ENCODE measurements around the gene SNCA.

SNCA gene

DNA sequence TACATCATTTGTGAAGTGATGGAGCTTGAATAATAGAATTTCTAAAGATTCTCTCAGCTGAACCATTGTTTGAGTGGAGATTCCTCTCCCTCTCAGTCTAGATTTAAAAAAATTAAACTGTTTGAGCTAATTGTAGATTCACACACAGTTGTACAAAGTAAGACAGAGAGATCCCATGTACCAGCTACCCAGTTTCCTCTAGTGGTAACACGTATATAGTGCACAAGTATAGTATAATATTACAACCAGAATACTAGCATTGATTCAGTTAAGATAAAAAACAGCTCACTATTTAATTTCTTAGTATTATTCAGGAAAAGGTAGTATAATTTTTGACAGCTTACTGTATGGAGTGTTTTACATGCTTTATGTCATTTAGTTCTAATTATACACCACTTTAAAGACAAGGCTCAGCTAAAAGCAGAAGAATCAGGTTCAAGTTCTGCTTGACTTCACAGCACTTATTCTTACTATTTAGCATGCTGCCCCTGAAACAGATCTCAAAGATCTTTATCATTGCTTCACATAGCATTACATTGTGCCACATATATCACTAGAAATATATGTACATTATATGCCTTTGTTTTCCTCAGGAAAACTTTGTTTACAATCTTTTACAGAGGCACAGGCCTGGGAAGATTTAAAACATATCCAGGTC, 136.1 kb downstream of the SNCA start:
- no peaks in the 10 kb centered on the region for H3K9me3 ChIP-seq (replicated peaks in 1 of 11)
- no peaks in the 10 kb centered on the region for H3K27me3 ChIP-seq
- no peak overlapping the region for H3K9ac ChIP-seq
- no peak for TF ChIP-seq Cebpa-rat (IDR thresholded peaks at IDR 0.05)
- no peak overlapping the region for H3K4me3 ChIP-seq
- H3K27ac ChIP-seq, result no peak overlapping the region
- no peaks in the 10 kb centered on the region for H4K20me1 ChIP-seq
- no peaks in the 10 kb centered on the region for H3K36me3 ChIP-seq
- H3K4me2 ChIP-seq, result no peak overlapping the region
- no peaks in the 10 kb centered on the region for H3K4me1 ChIP-seq

DNA sequence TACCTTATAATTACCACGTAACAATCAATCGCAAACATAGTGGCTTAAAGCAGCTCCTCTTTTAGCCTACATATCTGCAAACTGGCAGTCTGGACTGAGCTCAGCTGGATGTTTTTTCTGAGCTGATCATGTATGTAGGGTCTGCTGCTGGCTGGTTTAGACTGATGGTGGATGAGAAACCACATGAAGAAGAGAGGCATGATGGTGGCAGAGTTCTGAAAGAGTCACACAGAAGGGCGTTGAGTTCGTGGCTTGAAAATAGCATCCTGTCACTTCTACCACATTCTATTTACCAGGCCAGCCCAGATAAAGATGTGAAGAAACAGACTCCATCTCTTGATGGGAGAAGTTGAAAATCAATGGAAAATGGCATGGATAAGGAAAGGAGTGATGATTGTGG, 151.3 kb downstream of the SNCA start:
- no peak overlapping the region for H3K27ac ChIP-seq

DNA sequence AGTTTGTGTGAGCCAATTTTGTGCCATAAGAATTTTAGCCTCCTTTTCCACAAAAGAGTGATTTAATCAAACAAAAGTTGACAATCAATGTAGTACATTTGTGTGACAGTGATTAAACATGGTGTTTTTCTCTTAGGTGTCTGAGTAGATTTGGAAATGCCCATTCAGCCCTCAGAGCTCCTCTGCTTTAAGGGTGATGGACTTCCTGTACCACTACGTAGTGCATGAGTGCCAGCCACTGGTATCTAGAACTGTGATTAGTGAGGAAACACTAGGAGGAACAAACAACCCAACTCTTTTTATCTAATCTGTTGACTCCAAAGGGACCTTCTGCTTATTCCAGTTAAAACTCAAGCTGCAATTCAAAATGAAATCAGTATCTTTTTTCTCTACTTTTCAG, 151.7 kb downstream of the SNCA start:
- no peaks in the 10 kb centered on the region for H3K4me1 ChIP-seq
- TF ChIP-seq Cebpa-rat (IDR thresholded peaks at IDR 0.05), result no peak
- H4K20me1 ChIP-seq, result no peaks in the 10 kb centered on the region
- no peak overlapping the region for H3K4me2 ChIP-seq
- no peaks in the 10 kb centered on the region for H3K36me3 ChIP-seq
- no peak overlapping the region for H3K9ac ChIP-seq
- H3K9me3 ChIP-seq (replicated peaks in 1 of 11), result peaks cover 0 to 5% (median 0%) of the 10 kb centered on the region in 11 experiments; a peak in 1 of 22 replicates
- H3K4me3 ChIP-seq, result no peak overlapping the region
- H3K27ac ChIP-seq, result no peak overlapping the region
- H3K27me3 ChIP-seq, result no peaks in the 10 kb centered on the region

More for the DNA sequence above, 151.3 kb downstream of the SNCA start:
- H4K20me1 ChIP-seq, result no peaks in the 10 kb centered on the region
- H3K9me3 ChIP-seq (replicated peaks in 1 of 11), result peaks cover 0 to 5% (median 0%) of the 10 kb centered on the region in 11 experiments; a peak in 1 of 22 replicates
- no peak overlapping the region for H3K9ac ChIP-seq
- no peak for TF ChIP-seq Cebpa-rat (IDR thresholded peaks at IDR 0.05)
- no peaks in the 10 kb centered on the region for H3K4me1 ChIP-seq
- no peaks in the 10 kb centered on the region for H3K36me3 ChIP-seq
- no peak overlapping the region for H3K4me2 ChIP-seq
- no peak overlapping the region for H3K4me3 ChIP-seq
- no peaks in the 10 kb centered on the region for H3K27me3 ChIP-seq

DNA sequence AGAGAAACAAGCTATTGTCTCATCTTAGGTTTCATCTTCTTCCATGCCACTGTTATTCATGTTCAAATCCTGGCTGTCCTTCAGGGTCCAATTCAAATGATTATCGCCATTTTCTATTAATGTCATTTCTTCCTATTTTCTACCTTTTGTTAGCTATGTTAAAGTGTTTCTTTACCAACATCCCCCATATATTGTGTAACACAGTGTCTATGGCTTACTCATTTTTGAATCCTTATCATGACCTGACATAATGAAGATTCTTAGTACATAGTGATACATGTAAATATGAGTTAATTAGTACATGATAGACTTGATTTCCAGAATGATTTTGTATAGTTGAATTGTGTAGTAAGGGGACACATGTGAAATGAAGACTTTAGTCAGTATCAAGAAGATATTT, 152.4 kb downstream of the SNCA start:
- H3K4me2 ChIP-seq, result no peak overlapping the region
- no peaks in the 10 kb centered on the region for H3K36me3 ChIP-seq
- no peak overlapping the region for H3K9ac ChIP-seq
- no peak for TF ChIP-seq Cebpa-rat (IDR thresholded peaks at IDR 0.05)
- no peaks in the 10 kb centered on the region for H4K20me1 ChIP-seq
- H3K4me3 ChIP-seq, result no peak overlapping the region
- no peak overlapping the region for H3K27ac ChIP-seq
- H3K9me3 ChIP-seq (replicated peaks in 1 of 11), result peaks cover 0 to 8% (median 0%) of the 10 kb centered on the region in 11 experiments; a peak in 2 of 22 replicates
- no peaks in the 10 kb centered on the region for H3K4me1 ChIP-seq
- no peaks in the 10 kb centered on the region for H3K27me3 ChIP-seq

DNA sequence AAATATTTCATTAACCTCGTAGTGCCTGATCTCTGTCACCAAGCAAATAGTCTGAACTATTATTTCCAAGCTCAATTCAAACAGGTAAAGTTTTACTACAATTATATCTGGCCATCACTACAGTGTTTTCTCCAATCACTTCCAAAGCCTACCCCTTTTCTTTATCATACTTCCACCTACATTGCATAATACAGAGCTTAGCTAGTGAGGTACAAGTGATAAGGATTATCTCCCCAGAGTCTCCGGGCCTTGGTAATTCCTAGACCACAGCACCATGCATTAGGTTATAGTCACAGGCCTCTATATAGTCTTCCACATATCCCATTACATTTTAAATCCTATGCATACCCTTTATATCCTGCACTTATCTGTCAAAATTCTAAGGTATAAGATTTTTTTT, 154.2 kb downstream of the SNCA start:
- H3K36me3 ChIP-seq, result no peaks in the 10 kb centered on the region
- no peaks in the 10 kb centered on the region for H3K4me1 ChIP-seq
- TF ChIP-seq Cebpa-rat (IDR thresholded peaks at IDR 0.05), result no peak
- H3K4me2 ChIP-seq, result no peak overlapping the region
- H3K9me3 ChIP-seq (replicated peaks in 1 of 11), result peaks cover 0 to 7% (median 0%) of the 10 kb centered on the region in 11 experiments; a peak in 1 of 22 replicates
- no peak overlapping the region for H3K4me3 ChIP-seq
- H3K9ac ChIP-seq, result no peak overlapping the region
- no peaks in the 10 kb centered on the region for H3K27me3 ChIP-seq
- H3K27ac ChIP-seq, result no peak overlapping the region
- H4K20me1 ChIP-seq, result no peaks in the 10 kb centered on the region

DNA sequence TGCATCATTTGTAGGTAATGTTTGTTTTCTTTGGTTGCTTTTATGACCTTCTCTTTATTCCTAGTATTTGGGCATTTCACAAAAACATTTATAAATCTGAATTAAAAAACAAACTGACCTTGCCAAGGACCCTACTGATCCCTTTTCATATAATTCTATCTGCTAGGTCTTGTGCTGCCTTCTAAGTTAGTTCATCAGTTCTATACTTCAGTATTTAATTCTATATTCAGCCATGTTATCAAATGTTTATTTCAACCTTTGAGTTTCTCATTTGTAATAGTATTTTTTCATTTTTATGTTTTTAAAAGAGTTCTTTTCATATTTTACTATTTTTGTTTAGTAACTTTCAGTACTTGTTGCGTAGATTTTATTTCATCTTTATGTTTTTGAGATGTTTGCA, 155.3 kb downstream of the SNCA start:
- H4K20me1 ChIP-seq, result no peaks in the 10 kb centered on the region
- no peak overlapping the region for H3K9ac ChIP-seq
- H3K36me3 ChIP-seq, result no peaks in the 10 kb centered on the region
- no peaks in the 10 kb centered on the region for H3K4me1 ChIP-seq
- no peak overlapping the region for H3K4me2 ChIP-seq
- no peak overlapping the region for H3K27ac ChIP-seq
- no peak for TF ChIP-seq Cebpa-rat (IDR thresholded peaks at IDR 0.05)
- H3K27me3 ChIP-seq, result no peaks in the 10 kb centered on the region
- H3K9me3 ChIP-seq (replicated peaks in 1 of 11), result peaks cover 0 to 15% (median 6%) of the 10 kb centered on the region in 11 experiments; a peak in 10 of 22 replicates
- no peak overlapping the region for H3K4me3 ChIP-seq

DNA sequence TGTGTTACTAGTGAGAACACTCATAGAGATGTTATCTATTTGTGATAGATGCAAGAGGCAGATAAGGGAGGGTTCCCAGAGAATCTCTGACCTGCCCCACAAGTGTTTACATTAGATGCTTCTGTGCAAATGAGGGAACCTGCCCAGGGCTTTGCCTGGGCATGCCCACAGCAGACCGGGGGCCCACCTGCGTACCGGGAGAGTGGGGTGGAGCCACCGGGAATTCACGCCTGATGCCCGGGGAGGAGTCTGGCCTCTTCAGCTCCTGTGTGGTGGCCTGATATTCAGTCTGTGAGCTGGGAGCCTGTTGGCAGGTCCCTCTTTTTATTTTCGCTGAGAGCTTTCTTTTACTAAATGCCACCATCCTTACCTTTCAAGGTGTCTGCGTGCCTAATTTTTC, 155.7 kb downstream of the SNCA start:
- Histone ChIP-seq H3K9me3 (replicated peaks in 1 of 11) (peaks cover 0 to 18% (median 9%) of the 10 kb centered on the region in 11 experiments; a peak in 10 of 22 replicates), H4K20me1 (no peaks in the 10 kb centered on the region), H3K27ac (no peak overlapping the region), H3K4me1 (no peaks in the 10 kb centered on the region), H3K4me2 (no peak overlapping the region), H3K9ac (no peak overlapping the region), H3K36me3 (no peaks in the 10 kb centered on the region), H3K4me3 (no peak overlapping the region), H3K27me3 (no peaks in the 10 kb centered on the region)
- TF ChIP-seq Cebpa-rat (IDR thresholded peaks at IDR 0.05), result no peak

DNA sequence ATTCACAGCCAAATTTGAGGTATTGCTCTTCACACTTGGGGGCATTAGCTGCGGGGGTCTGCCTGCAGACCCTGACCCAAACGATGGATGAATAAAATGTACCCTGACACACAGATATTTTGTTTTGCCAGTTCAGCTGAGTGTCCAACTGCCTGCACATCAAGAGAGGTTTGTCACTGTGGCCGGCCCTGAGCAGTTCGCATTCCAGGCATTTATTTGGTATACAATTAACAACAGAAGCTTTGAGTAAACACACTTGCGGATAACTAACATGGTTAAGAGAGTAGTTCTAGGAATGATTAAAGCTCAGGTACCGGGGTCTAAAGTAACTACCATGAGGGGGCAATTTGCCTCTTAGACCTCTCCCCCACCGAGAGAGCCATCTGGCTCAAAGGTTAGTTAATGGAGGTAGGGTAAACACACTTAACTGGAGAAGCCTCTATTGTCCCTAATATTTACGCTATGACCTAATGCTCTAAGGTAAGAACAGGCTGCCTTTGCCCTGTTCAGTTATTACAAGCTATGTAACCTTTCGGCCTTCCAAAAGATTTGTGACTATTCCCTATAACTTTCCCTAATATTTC, 162.0 kb downstream of the SNCA start:
- no peak overlapping the region for H3K4me3 ChIP-seq
- no peak for TF ChIP-seq Cebpa-rat (IDR thresholded peaks at IDR 0.05)

More for the DNA sequence above, 162.0 kb downstream of the SNCA start:
- Histone ChIP-seq H3K36me3 (no peaks in the 10 kb centered on the region), H4K20me1 (no peaks in the 10 kb centered on the region), H3K27me3 (no peaks in the 10 kb centered on the region), H3K9me3 (replicated peaks in 1 of 11) (peaks cover 0 to 14% (median 9%) of the 10 kb centered on the region in 11 experiments; a peak in 10 of 22 replicates), H3K4me2 (no peak overlapping the region), H3K9ac (no peak overlapping the region), H3K27ac (no peak overlapping the region), H3K4me1 (no peaks in the 10 kb centered on the region)

All from BLaER1 treated with 17β-estradiol and CSF1 and Interleukin-3, amounts not matched to agents 10 nM and 100 nM (cell line).